ENCODE measurements around the gene C2orf76. TPM values are rescaled to one million over a fixed set of nuclear protein-coding genes. Genes with fewer than 3 reads are reported as not detected.

The C2orf76 gene
- total and polyA plus RNA-seq, 2 of the 4 experiments (the other 2 are of a cell fraction), result 10.6 to 12.6 TPM

GRCh38 chr2:119265693-119266066 lies 101.0 kb downstream of the C2orf76 start:
- H3K36me3 ChIP-seq (ENCODE audit: control insufficient read depth, insufficient read depth, low read length), result no peaks in the 10 kb centered on the region
- H4K20me1 ChIP-seq (ENCODE audit: insufficient read depth, low read length), result no peaks in the 10 kb centered on the region
- H3K4me1 ChIP-seq (ENCODE audit: control insufficient read depth, insufficient read depth, low read length), result peaks cover 6% of the 10 kb centered on the region; the same call in 1 of the 2 replicates
- no peaks in the 10 kb centered on the region for H3K27me3 ChIP-seq (ENCODE audit: control insufficient read depth, insufficient read depth, low read length)
- no peak overlapping the region for H3K9ac ChIP-seq (ENCODE audit: low read depth, low read length)
- CTCF ChIA-PET, result no interaction called here
- H3K79me1 ChIP-seq (ENCODE audit: low read depth in 1 of 2, low read length in 2 of 2), result no peaks in the 10 kb centered on the region
- H2AFZ ChIP-seq (replicated peaks; ENCODE audit: low read length, poor library complexity), result no peak overlapping the region
- no peak overlapping the region for H4K8ac ChIP-seq (ENCODE audit: low read depth in 2 of 2, low read length in 2 of 2)
- intact Hi-C loops (cut with micrococcal nuclease) (loop anchor here (1.0 kb wide), 2 partner anchors 46 to 254 kb away; no protein-coding TSS in a partner anchor), in situ Hi-C loops (cut with MboI; ENCODE audit: low sequenced_read_pairs) (loop anchor here (25.0 kb wide), 1 partner anchor 103 kb away; the partner anchor contains the start of gene C1QL2), dilution Hi-C loops (cut with HindIII; ENCODE audit: low sequenced_read_pairs, unreplicated experiment) (no loop called here)
- TF ChIP-seq CTCF (conservative IDR thresholded peaks at IDR 0.05; ENCODE audit: low read depth, low read length) (no peak), RFX5 (IDR thresholded peaks at IDR 0.05; ENCODE audit: low read depth, low read length) (no peak), ELK1 (IDR thresholded peaks at IDR 0.05; ENCODE audit: borderline replicate concordance, low read depth, low read length) (no peak), CHD1 (IDR thresholded peaks at IDR 0.05; ENCODE audit: low read depth, low read length) (no peak), NFE2L2 (IDR thresholded peaks at IDR 0.05; ENCODE audit: low read depth, low read length) (no peak), POLR2A (IDR thresholded peaks at IDR 0.05; ENCODE audit: low read depth, low read length) (no peak), MAZ (IDR thresholded peaks at IDR 0.05; ENCODE audit: borderline replicate concordance, low read depth, low read length) (no peak), BHLHE40 (IDR thresholded peaks at IDR 0.05; ENCODE audit: low read depth, low read length) (no peak), FOS (IDR thresholded peaks at IDR 0.05; ENCODE audit: low read depth, low read length) (no peak), RAD21 (IDR thresholded peaks at IDR 0.05; ENCODE audit: low read length) (no peak), MXI1 (IDR thresholded peaks at IDR 0.05; ENCODE audit: borderline replicate concordance, low read depth, low read length) (no peak), RCOR1 (IDR thresholded peaks at IDR 0.05; ENCODE audit: insufficient replicate concordance, low read length) (no peak), CEBPB (IDR thresholded peaks at IDR 0.05; ENCODE audit: low read depth, low read length) (no peak), SMC3 (IDR thresholded peaks at IDR 0.05; ENCODE audit: low read depth, low read length) (no peak), MAFK (IDR thresholded peaks at IDR 0.05; ENCODE audit: low read depth, low read length) (no peak), USF2 (IDR thresholded peaks at IDR 0.05; ENCODE audit: low read depth, low read length) (no peak)
- H3K23ac ChIP-seq (ENCODE audit: low read depth, low read length), result no peak overlapping the region
- no peak overlapping the region for H3K27ac ChIP-seq (ENCODE audit: insufficient read depth, low read length)
- no peak overlapping the region for H3K4ac ChIP-seq (ENCODE audit: low read depth, low read length)
- DNase-seq, result no peak
- H3K4me3 ChIP-seq (ENCODE audit: insufficient read depth, low read depth, low read length), result no peak overlapping the region
- BruUV-seq (replicated peaks), result no TSS peak
- whole genome bisulfite sequencing, 2 experiments (ENCODE audit: extremely low coverage in 2 of 2, insufficient read length in 1 of 2), result 85% methylated on average over 3 of the region's 6 CpGs; no CpG with 5 or more reads in 1 of the 2 experiments
- no peak overlapping the region for H2BK5ac ChIP-seq (ENCODE audit: low read depth, low read length, poor library complexity, severe bottlenecking)
- no peak overlapping the region for H2AK9ac ChIP-seq (replicated peaks; ENCODE audit: low read depth, low read length, poor library complexity)
- no peak overlapping the region for H4K5ac ChIP-seq (ENCODE audit: low read depth, low read length)
- no peak overlapping the region for H2BK20ac ChIP-seq (ENCODE audit: low read depth, low read length)
- no peak overlapping the region for H3K56ac ChIP-seq (ENCODE audit: extremely low read depth, insufficient read depth, low read length)
- H3K9me1 ChIP-seq (ENCODE audit: insufficient read depth, low read length), result peaks cover 8% of the 10 kb centered on the region
- no peak overlapping the region for H4K91ac ChIP-seq (ENCODE audit: insufficient read depth, low read depth, low read length)
- no peaks in the 10 kb centered on the region for H3K9me3 ChIP-seq (ENCODE audit: control insufficient read depth, insufficient read depth, low read length)
- no peak for ATAC-seq (ENCODE audit: low read depth)
- H2BK15ac ChIP-seq (ENCODE audit: low read depth, low read length), result no peak overlapping the region
- H3K4me2 ChIP-seq (ENCODE audit: low read depth, low read length), result no peak overlapping the region
- no peak overlapping the region for H2BK120ac ChIP-seq (ENCODE audit: low read depth, low read length)
- no peak overlapping the region for H3K18ac ChIP-seq (ENCODE audit: low read depth, low read length)
- H3K14ac ChIP-seq (replicated peaks; ENCODE audit: low read depth, low read length), result no peak overlapping the region
- POLR2A ChIA-PET (ENCODE audit: unreplicated experiment), result no interaction called here
- no peak overlapping the region for H2AK5ac ChIP-seq (ENCODE audit: low read depth, low read length)
